ENCODE data around the gene NHSL1. TPM values are rescaled to one million over a fixed set of nuclear protein-coding genes. Genes with fewer than 3 reads are reported as not detected.

NHSL1 gene
- total and polyA plus RNA-seq, 9 of the 15 experiments (the other 6 are each of a cell fraction or from before 2014, with no cell fraction given) = 0.09 to 0.20 TPM; not detected in 7

DNA sequence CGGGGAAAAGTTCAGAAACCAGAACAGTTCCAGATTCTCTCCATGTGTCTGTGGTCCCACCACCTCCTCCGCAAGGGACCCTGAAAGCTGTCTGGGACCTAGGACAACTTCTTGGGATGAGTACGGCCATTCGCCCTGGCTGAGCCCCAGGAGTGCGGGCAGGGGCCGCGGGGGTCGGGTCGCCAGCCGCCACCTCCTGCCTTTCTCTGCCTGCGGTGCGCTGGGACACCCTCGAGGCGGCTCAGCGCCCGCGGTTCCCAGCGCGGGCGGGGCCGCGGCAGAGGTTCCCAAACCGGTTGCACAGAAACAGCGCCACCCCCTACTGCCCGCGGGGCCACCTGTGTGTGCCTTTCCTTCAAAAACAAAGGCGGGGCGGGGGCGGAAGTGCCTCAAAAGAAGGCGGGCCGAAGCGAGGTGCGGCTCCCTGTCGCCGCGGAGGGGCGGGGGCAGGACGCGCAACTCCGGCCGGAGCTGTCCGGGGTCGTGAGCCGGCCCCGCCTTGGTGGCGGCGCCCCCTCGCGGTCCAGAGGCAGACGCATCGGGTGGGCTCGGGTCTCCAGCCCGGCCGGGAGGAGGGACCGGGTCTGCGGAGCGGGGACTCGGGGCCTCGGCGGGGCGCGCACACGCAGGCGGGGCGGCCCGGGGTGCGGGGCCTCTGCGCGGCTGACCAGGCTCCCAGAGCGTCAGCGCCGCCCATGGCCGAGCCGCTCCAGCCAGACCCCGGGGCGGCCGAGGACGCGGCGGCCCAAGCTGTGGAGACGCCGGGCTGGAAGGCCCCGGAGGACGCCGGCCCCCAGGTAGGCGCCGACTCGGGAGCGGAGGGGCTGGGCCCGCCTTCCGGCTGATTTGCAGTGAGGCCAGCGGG lies 95.3 kb downstream of the NHSL1 start, which contains the start of gene HEBP2 (continued):
- TF ChIP-seq, protein P1, sequence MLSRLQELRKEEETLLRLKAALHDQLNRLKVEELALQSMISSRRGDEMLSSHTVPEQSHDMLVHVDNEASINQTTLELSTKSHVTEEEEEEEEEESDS (CRISPR knock-in tag; IDR thresholded peaks at IDR 0.05) = no peak
- TF ChIP-seq BRD9 (IDR thresholded peaks at IDR 0.05; ENCODE audit: low read depth, partially characterized antibody) = no peak
- no peak for TF ChIP-seq SRSF3 (IDR thresholded peaks at IDR 0.05; ENCODE audit: insufficient read depth, low read length)
- no peak for TF ChIP-seq ZNF583 (CRISPR knock-in tag; IDR thresholded peaks at IDR 0.05)
- TF ChIP-seq, protein P2, sequence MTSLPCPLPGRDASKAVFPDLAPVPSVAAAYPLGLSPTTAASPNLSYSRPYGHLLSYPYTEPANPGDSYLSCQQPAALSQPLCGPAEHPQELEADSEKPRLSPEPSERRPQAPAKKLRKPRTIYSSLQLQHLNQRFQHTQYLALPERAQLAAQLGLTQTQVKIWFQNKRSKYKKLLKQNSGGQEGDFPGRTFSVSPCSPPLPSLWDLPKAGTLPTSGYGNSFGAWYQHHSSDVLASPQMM (CRISPR knock-in tag; IDR thresholded peaks at IDR 0.05) = no peak
- TF ChIP-seq, protein P3, sequence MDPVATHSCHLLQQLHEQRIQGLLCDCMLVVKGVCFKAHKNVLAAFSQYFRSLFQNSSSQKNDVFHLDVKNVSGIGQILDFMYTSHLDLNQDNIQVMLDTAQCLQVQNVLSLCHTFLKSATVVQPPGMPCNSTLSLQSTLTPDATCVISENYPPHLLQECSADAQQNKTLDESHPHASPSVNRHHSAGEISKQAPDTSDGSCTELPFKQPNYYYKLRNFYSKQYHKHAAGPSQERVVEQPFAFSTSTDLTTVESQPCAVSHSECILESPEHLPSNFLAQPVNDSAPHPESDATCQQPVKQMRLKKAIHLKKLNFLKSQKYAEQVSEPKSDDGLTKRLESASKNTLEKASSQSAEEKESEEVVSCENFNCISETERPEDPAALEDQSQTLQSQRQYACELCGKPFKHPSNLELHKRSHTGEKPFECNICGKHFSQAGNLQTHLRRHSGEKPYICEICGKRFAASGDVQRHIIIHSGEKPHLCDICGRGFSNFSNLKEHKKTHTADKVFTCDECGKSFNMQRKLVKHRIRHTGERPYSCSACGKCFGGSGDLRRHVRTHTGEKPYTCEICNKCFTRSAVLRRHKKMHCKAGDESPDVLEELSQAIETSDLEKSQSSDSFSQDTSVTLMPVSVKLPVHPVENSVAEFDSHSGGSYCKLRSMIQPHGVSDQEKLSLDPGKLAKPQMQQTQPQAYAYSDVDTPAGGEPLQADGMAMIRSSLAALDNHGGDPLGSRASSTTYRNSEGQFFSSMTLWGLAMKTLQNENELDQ (CRISPR knock-in tag; IDR thresholded peaks at IDR 0.05; ENCODE audit: borderline replicate concordance) = 0 out of 2 replicates have a peak, but pooled peaks have one; percentile 55
- TF ChIP-seq KLF10 (CRISPR knock-in tag; IDR thresholded peaks at IDR 0.05) = no peak
- no peak for TF ChIP-seq BRF1 (IDR thresholded peaks at IDR 0.05; ENCODE audit: borderline replicate concordance, extremely low read depth, insufficient read length)
- no peak for TF ChIP-seq MED1 (CRISPR knock-in tag; IDR thresholded peaks at IDR 0.05; ENCODE audit: borderline replicate concordance)
- TF ChIP-seq ZZZ3 (IDR thresholded peaks at IDR 0.05) = no peak
- no peak for TF ChIP-seq TGIF2 (CRISPR knock-in tag; IDR thresholded peaks at IDR 0.05)
- TF ChIP-seq CREM (IDR thresholded peaks at IDR 0.05; ENCODE audit: low read depth) = peak; percentile 73; the same call in 1 of the 2 replicates
- no peak for TF ChIP-seq NKRF (IDR thresholded peaks at IDR 0.05; ENCODE audit: borderline replicate concordance)
- TF ChIP-seq ZNF561 (CRISPR knock-in tag; conservative IDR thresholded peaks at IDR 0.05) = no peak
- TF ChIP-seq, protein P4, sequence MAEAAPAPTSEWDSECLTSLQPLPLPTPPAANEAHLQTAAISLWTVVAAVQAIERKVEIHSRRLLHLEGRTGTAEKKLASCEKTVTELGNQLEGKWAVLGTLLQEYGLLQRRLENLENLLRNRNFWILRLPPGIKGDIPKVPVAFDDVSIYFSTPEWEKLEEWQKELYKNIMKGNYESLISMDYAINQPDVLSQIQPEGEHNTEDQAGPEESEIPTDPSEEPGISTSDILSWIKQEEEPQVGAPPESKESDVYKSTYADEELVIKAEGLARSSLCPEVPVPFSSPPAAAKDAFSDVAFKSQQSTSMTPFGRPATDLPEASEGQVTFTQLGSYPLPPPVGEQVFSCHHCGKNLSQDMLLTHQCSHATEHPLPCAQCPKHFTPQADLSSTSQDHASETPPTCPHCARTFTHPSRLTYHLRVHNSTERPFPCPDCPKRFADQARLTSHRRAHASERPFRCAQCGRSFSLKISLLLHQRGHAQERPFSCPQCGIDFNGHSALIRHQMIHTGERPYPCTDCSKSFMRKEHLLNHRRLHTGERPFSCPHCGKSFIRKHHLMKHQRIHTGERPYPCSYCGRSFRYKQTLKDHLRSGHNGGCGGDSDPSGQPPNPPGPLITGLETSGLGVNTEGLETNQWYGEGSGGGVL (CRISPR knock-in tag; IDR thresholded peaks at IDR 0.05) = no peak

Data from K562 (cell line).